Uterus (tissue), 4 donors: ENCODE measurements around the gene NT5DC3. TPM values are rescaled to one million over a fixed set of nuclear protein-coding genes. Genes with fewer than 3 reads are reported as not detected.

Source experiments
- DNase-seq, 2 donors: peaks; one replicate each; pipeline ENCODE4 v3.0.0-alpha.2; 2019 to 2020
- H3K27ac ChIP-seq, 2 donors: fragments of 200-600 bp; sonication (generic); 1 replicate in 1 of 2; 2 replicates in 1 of 2; pipeline ENCODE4 v1.5.1; 2016 to 2018
- H3K27me3 ChIP-seq, 2 donors: fragments of 200-600 bp; sonication (generic); one replicate each; pipeline ENCODE4 v1.5.1; 2018 to 2019; ENCODE audit warnings: control low read depth in 1 of 2
- H3K36me3 ChIP-seq, 2 donors: fragments of 200-600 bp; sonication (generic); one replicate each; pipeline ENCODE4 v1.5.1; 2019; ENCODE audit warnings: control low read depth in 1 of 2
- H3K4me1 ChIP-seq, 2 donors: fragments of 200-600 bp; sonication (generic); one replicate each; pipeline ENCODE4 v1.5.1; 2018 to 2019; ENCODE audit warnings: control low read depth in 1 of 2
- H3K4me3 ChIP-seq, 2 donors: fragments of 200-600 bp; sonication (generic); 1 replicate in 1 of 2; 2 replicates in 1 of 2; pipeline ENCODE4 v1.5.1; 2018 to 2019; ENCODE audit warnings: mild to moderate bottlenecking in 1 of 2
- H3K9me3 ChIP-seq, 2 donors: fragments of 200-600 bp; sonication (generic); one replicate each; pipeline ENCODE4 v1.5.1; 2019; ENCODE audit warnings: control low read depth in 1 of 2
- POLR2A ChIP-seq, 2 donors: fragments of 450-650 bp; IDR thresholded peaks; one replicate each; pipeline ENCODE4 v1.6.1; 2016; ENCODE audit warnings: antibody characterized with exemption in 2 of 2, mild to moderate bottlenecking in 1 of 2, moderate library complexity in 1 of 2
- intact Hi-C: fragments of 100-400 bp; cut with DNase I; formaldehyde crosslinking; loops from one replicate; pipeline ENCODE4 v1.15.1; 2023; ENCODE audit warnings: low total_unique reads
- total RNA-seq, 4 donors: library from RNA; depleted of rRNA in 3 of 4; stranded (reverse); fragments of >200 nt in 3 of 4; gene quantifications; one replicate each; pipeline versions ENCODE4 v1.1.0 to v1.2.4, GENCODE V29; 2014 to 2023
- TF ChIP-seq, protein P1 (sequence below), 4 experiments: fragments of 200-600 bp in 2 of 4; fragments of 450-650 bp in 2 of 4; sonication (generic) in 2 of 4; IDR thresholded peaks; one replicate each; pipeline ENCODE4 v1.5.1; 2016 to 2019; ENCODE audit warnings: antibody characterized with exemption in 4 of 4, mild to moderate bottlenecking in 2 of 4, moderate library complexity in 1 of 4
- donor health status: DM: yes; HTN: yes; CAD: no.

The NT5DC3 gene
- total RNA-seq, 4 donors from 2014 or later: 5.6 to 60.9 (median 15.9) TPM

GRCh38 chr12:103808239-103808880 lies 32.7 kb downstream of the NT5DC3 start:
- no peak for DNase-seq
- Histone ChIP-seq H3K36me3 (no peaks in the 10 kb centered on the region), H3K27ac (peak overlapping the region; percentile 59 to 68), H3K4me1 (peaks cover 0 to 7% of the 10 kb centered on the region in 2 donors), H3K9me3 (no peaks in the 10 kb centered on the region), H3K27me3 (no peaks in the 10 kb centered on the region), H3K4me3 (no peak overlapping the region)
- TF ChIP-seq POLR2A (IDR thresholded peaks at IDR 0.05): no peak
- TF ChIP-seq, protein P1, sequence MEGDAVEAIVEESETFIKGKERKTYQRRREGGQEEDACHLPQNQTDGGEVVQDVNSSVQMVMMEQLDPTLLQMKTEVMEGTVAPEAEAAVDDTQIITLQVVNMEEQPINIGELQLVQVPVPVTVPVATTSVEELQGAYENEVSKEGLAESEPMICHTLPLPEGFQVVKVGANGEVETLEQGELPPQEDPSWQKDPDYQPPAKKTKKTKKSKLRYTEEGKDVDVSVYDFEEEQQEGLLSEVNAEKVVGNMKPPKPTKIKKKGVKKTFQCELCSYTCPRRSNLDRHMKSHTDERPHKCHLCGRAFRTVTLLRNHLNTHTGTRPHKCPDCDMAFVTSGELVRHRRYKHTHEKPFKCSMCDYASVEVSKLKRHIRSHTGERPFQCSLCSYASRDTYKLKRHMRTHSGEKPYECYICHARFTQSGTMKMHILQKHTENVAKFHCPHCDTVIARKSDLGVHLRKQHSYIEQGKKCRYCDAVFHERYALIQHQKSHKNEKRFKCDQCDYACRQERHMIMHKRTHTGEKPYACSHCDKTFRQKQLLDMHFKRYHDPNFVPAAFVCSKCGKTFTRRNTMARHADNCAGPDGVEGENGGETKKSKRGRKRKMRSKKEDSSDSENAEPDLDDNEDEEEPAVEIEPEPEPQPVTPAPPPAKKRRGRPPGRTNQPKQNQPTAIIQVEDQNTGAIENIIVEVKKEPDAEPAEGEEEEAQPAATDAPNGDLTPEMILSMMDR (IDR thresholded peaks at IDR 0.05): no peak
- intact Hi-C loops: no loop called here

DNA sequence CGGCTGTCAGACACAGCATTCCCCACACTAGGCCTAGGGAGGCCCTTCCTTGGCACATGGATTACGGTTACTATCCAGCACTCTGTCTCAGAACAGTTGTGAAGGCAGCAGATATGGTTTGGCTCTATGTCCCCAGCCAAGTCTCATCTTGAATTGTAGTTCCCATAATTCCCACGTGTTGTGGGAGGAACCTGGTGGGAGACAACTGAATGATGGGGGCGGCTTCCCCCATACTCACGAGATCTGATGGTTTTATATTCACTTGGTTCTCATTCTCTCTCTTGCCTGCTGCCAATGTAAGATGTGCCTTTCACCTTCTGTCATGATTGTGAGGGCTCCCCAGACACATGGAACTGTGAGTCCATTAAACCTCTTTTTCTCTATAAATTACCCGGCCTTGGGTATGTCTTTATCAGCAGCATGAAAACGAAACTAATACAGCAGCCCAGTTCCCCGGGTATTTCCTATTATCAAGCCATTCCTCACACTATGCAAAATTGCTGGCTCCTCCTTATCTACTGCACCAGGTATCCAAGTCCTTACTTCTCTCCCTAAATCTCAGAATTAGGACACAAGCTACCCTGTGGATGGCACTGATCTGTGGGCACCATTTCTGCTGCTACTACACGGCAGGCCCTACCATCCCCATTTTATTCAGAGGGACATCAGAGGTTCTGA lies 33.3 kb downstream of the NT5DC3 start:
- Histone ChIP-seq H3K4me1 (peaks cover 0 to 7% of the 10 kb centered on the region in 2 donors), H3K9me3 (no peaks in the 10 kb centered on the region), H3K36me3 (no peaks in the 10 kb centered on the region), H3K27ac (peak overlapping the region; percentile 59 to 68), H3K27me3 (no peaks in the 10 kb centered on the region), H3K4me3 (no peak overlapping the region)
- DNase-seq: no peak
- intact Hi-C loops: no loop called here
- no peak for TF ChIP-seq POLR2A (IDR thresholded peaks at IDR 0.05)
- TF ChIP-seq, protein P1 (IDR thresholded peaks at IDR 0.05): no peak

DNA sequence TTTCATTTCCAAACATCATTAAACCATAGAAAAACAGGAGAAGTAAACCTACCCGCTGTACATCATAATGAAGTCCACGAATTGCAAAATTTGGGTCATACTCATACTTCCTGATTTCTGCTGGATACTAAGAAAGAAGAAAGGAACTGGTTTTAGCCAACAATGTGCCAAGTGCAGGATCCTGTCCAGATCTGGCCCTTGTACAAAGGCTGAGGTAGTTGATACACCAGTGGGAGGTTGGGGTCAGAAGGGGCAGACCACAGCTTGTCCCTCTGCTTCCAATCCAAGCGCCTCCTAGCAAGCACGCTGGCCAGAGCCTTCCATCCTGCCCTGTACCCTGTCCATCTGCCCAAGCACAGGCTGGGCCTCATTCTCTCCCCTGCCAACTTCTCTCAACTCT lies 34.2 kb downstream of the NT5DC3 start:
- TF ChIP-seq POLR2A (IDR thresholded peaks at IDR 0.05): no peak
- TF ChIP-seq, protein P1 (IDR thresholded peaks at IDR 0.05): no peak
- DNase-seq: peak; percentile 43 to 72
- Histone ChIP-seq H3K36me3 (no peaks in the 10 kb centered on the region), H3K4me3 (no peak overlapping the region), H3K9me3 (no peaks in the 10 kb centered on the region), H3K27ac (peak overlapping the region; percentile 59 to 68), H3K27me3 (no peaks in the 10 kb centered on the region), H3K4me1 (peaks cover 5 to 7% of the 10 kb centered on the region in 2 donors)
- intact Hi-C loops: no loop called here

GRCh38 chr12:103805655-103806360 lies 35.2 kb downstream of the NT5DC3 start:
- peak overlapping the region; percentile 59 to 68 for H3K27ac ChIP-seq
- no peaks in the 10 kb centered on the region for H3K36me3 ChIP-seq
- TF ChIP-seq POLR2A (IDR thresholded peaks at IDR 0.05): no peak
- TF ChIP-seq, protein P1 (IDR thresholded peaks at IDR 0.05): no peak
- DNase-seq: no peak
- no peaks in the 10 kb centered on the region for H3K9me3 ChIP-seq
- H3K4me1 ChIP-seq: peaks cover 8 to 9% of the 10 kb centered on the region in 2 donors
- H3K4me3 ChIP-seq: no peak overlapping the region
- no peaks in the 10 kb centered on the region for H3K27me3 ChIP-seq
- intact Hi-C loops: no loop called here

- Histone ChIP-seq H3K36me3 (no peaks in the 10 kb centered on the region), H3K4me1 (peaks cover 15 to 22% of the 10 kb centered on the region in 2 donors)
Measured at GRCh38 chr12:103803847-103804246, 37.2 kb downstream of the NT5DC3 start.

More at GRCh38 chr12:103803847-103804246, 37.2 kb downstream of the NT5DC3 start:
- H3K4me3 ChIP-seq: no peak overlapping the region
- intact Hi-C loops: no loop called here
- peak overlapping the region; percentile 59 to 68 for H3K27ac ChIP-seq
- no peaks in the 10 kb centered on the region for H3K27me3 ChIP-seq
- TF ChIP-seq, protein P1 (IDR thresholded peaks at IDR 0.05): no peak
- no peak for TF ChIP-seq POLR2A (IDR thresholded peaks at IDR 0.05)
- H3K9me3 ChIP-seq: no peaks in the 10 kb centered on the region
- DNase-seq: no peak
